Measurements from ENCODE around the gene GORAB. TPM values are rescaled to one million over a fixed set of nuclear protein-coding genes. Genes with fewer than 3 reads are reported as not detected.

GORAB gene
- total RNA-seq, 3 donors from 2014 or later (not counting 1 experiment from before 2014, with no cell fraction given) = 17.4 to 23.6 (median 20.8) TPM

GRCh38 chr1:170547255-170547654 is 15.3 kb downstream of the GORAB start:
- Mint-ChIP-seq H3K4me1 (no peaks in the 10 kb centered on the region), H3K9me3 (no peaks in the 10 kb centered on the region), H3K36me3 (peaks cover 29% of the 10 kb centered on the region), H3K4me3 (no peak overlapping the region), H3K27me3 (ENCODE audit: low read depth in 2 of 2) (no peaks in the 10 kb centered on the region), H3K27ac (no peak overlapping the region)
- H3K36me3 ChIP-seq (ENCODE audit: control insufficient read depth, insufficient read depth, low read length) = peaks cover 72% of the 10 kb centered on the region
- no peaks in the 10 kb centered on the region for H3K9me3 ChIP-seq (ENCODE audit: control insufficient read depth, insufficient read depth, low read length)
- WGBS (ENCODE audit: insufficient coverage) = no CpG with 5 or more reads among the region's 1 CpG
- TF ChIP-seq CTCF (IDR thresholded peaks at IDR 0.05) = no peak
- H3K4me3 ChIP-seq (ENCODE audit: low read length) = no peak overlapping the region
- no peaks in the 10 kb centered on the region for H3K4me1 ChIP-seq (ENCODE audit: control insufficient read depth, insufficient read depth, low read length)
- H3K27ac ChIP-seq (ENCODE audit: low read length) = no peak overlapping the region
- no peaks in the 10 kb centered on the region for H3K27me3 ChIP-seq (ENCODE audit: control insufficient read depth, insufficient read depth, low read length)
- ATAC-seq = no peak
- intact Hi-C loops (cut with micrococcal nuclease) = no loop called here
- DNase-seq = no peak

- Histone ChIP-seq H3K27ac (ENCODE audit: low read length) (no peak overlapping the region), H3K9me3 (ENCODE audit: control insufficient read depth, insufficient read depth, low read length) (no peaks in the 10 kb centered on the region), H3K36me3 (ENCODE audit: control insufficient read depth, insufficient read depth, low read length) (peaks cover 67% of the 10 kb centered on the region), H3K4me1 (ENCODE audit: control insufficient read depth, insufficient read depth, low read length) (no peaks in the 10 kb centered on the region), H3K4me3 (ENCODE audit: low read length) (no peak overlapping the region), H3K27me3 (ENCODE audit: control insufficient read depth, insufficient read depth, low read length) (no peaks in the 10 kb centered on the region)
- intact Hi-C loops (cut with micrococcal nuclease) = no loop called here
- no peaks in the 10 kb centered on the region for H3K27me3 Mint-ChIP-seq (ENCODE audit: low read depth in 2 of 2)
- ATAC-seq (no peak), DNase-seq (no peak)
- H3K4me3 Mint-ChIP-seq = no peak overlapping the region
- no peaks in the 10 kb centered on the region for H3K4me1 Mint-ChIP-seq
- H3K36me3 Mint-ChIP-seq = peaks cover 34% of the 10 kb centered on the region
- no peak overlapping the region for H3K27ac Mint-ChIP-seq
- no peak for TF ChIP-seq CTCF (IDR thresholded peaks at IDR 0.05)
- no peaks in the 10 kb centered on the region for H3K9me3 Mint-ChIP-seq
Measured at GRCh38 chr1:170548497-170548896, 16.5 kb downstream of the GORAB start.

- no peak for ATAC-seq
- peaks cover 22% of the 10 kb centered on the region for H3K36me3 ChIP-seq (ENCODE audit: control insufficient read depth, insufficient read depth, low read length)
- peaks cover 13% of the 10 kb centered on the region for H3K36me3 Mint-ChIP-seq
- H3K9me3 ChIP-seq (ENCODE audit: control insufficient read depth, insufficient read depth, low read length) = peaks cover 6% of the 10 kb centered on the region
- no peak overlapping the region for H3K27ac Mint-ChIP-seq
- H3K4me1 ChIP-seq (ENCODE audit: control insufficient read depth, insufficient read depth, low read length) = no peaks in the 10 kb centered on the region
- intact Hi-C loops (cut with micrococcal nuclease) = no loop called here
- no peak for DNase-seq
- H3K9me3 Mint-ChIP-seq = peaks cover 0 to 5% of the 10 kb centered on the region in 2 donors
- H3K4me3 ChIP-seq (ENCODE audit: low read length) = no peak overlapping the region
- no peaks in the 10 kb centered on the region for H3K27me3 Mint-ChIP-seq (ENCODE audit: low read depth in 2 of 2)
- no peak for TF ChIP-seq CTCF (IDR thresholded peaks at IDR 0.05)
- no peaks in the 10 kb centered on the region for H3K4me1 Mint-ChIP-seq
- no peak overlapping the region for H3K4me3 Mint-ChIP-seq
- H3K27ac ChIP-seq (ENCODE audit: low read length) = no peak overlapping the region
- no peaks in the 10 kb centered on the region for H3K27me3 ChIP-seq (ENCODE audit: control insufficient read depth, insufficient read depth, low read length)
- WGBS (ENCODE audit: insufficient coverage) = 77% methylated on average over 1 of the region's 1 CpG
Measured at GRCh38 chr1:170555370-170555769, 23.4 kb downstream of the GORAB start.

GRCh38 chr1:170556917-170557316 is 25.0 kb downstream of the GORAB start:
- H3K4me1 ChIP-seq (ENCODE audit: control insufficient read depth, insufficient read depth, low read length) = no peaks in the 10 kb centered on the region
- H3K4me3 ChIP-seq (ENCODE audit: low read length) = no peak overlapping the region
- no peak overlapping the region for H3K27ac ChIP-seq (ENCODE audit: low read length)
- no peak for TF ChIP-seq CTCF (IDR thresholded peaks at IDR 0.05)
- Mint-ChIP-seq H3K27ac (no peak overlapping the region), H3K36me3 (peaks cover 8% of the 10 kb centered on the region), H3K27me3 (ENCODE audit: low read depth in 2 of 2) (no peaks in the 10 kb centered on the region), H3K4me3 (no peak overlapping the region), H3K4me1 (no peaks in the 10 kb centered on the region), H3K9me3 (peaks cover 0 to 5% of the 10 kb centered on the region in 2 donors)
- ATAC-seq = no peak
- intact Hi-C loops (cut with micrococcal nuclease) = no loop called here
- DNase-seq = no peak
- H3K27me3 ChIP-seq (ENCODE audit: control insufficient read depth, insufficient read depth, low read length) = no peaks in the 10 kb centered on the region
- peaks cover 13% of the 10 kb centered on the region for H3K36me3 ChIP-seq (ENCODE audit: control insufficient read depth, insufficient read depth, low read length)
- H3K9me3 ChIP-seq (ENCODE audit: control insufficient read depth, insufficient read depth, low read length) = peaks cover 6% of the 10 kb centered on the region

Data from natural killer cell (primary cell).